ENCODE results near the gene NPEPL1. TPM values are rescaled to one million over a fixed set of nuclear protein-coding genes. Genes with fewer than 3 reads are reported as not detected.

Gene NPEPL1
- total RNA-seq, 2 donors from 2014 or later, result 12.2 to 14.1 TPM

GRCh38 chr20:58688840-58689239, 3.8 kb upstream of the NPEPL1 start:
- TF ChIP-seq, protein P1, sequence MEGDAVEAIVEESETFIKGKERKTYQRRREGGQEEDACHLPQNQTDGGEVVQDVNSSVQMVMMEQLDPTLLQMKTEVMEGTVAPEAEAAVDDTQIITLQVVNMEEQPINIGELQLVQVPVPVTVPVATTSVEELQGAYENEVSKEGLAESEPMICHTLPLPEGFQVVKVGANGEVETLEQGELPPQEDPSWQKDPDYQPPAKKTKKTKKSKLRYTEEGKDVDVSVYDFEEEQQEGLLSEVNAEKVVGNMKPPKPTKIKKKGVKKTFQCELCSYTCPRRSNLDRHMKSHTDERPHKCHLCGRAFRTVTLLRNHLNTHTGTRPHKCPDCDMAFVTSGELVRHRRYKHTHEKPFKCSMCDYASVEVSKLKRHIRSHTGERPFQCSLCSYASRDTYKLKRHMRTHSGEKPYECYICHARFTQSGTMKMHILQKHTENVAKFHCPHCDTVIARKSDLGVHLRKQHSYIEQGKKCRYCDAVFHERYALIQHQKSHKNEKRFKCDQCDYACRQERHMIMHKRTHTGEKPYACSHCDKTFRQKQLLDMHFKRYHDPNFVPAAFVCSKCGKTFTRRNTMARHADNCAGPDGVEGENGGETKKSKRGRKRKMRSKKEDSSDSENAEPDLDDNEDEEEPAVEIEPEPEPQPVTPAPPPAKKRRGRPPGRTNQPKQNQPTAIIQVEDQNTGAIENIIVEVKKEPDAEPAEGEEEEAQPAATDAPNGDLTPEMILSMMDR (IDR thresholded peaks at IDR 0.05), result no peak
- DNase-seq (ENCODE audit: low spot score), result peak; percentile 40
- no peaks in the 10 kb centered on the region for H3K9me3 ChIP-seq
- H3K27ac ChIP-seq, result no peak overlapping the region
- peaks cover 0 to 21% of the 10 kb centered on the region in 2 donors for H3K4me1 ChIP-seq
- no peak overlapping the region for H3K4me3 ChIP-seq
- no peaks in the 10 kb centered on the region for H3K36me3 ChIP-seq
- H3K27me3 ChIP-seq, result no peaks in the 10 kb centered on the region

DNA sequence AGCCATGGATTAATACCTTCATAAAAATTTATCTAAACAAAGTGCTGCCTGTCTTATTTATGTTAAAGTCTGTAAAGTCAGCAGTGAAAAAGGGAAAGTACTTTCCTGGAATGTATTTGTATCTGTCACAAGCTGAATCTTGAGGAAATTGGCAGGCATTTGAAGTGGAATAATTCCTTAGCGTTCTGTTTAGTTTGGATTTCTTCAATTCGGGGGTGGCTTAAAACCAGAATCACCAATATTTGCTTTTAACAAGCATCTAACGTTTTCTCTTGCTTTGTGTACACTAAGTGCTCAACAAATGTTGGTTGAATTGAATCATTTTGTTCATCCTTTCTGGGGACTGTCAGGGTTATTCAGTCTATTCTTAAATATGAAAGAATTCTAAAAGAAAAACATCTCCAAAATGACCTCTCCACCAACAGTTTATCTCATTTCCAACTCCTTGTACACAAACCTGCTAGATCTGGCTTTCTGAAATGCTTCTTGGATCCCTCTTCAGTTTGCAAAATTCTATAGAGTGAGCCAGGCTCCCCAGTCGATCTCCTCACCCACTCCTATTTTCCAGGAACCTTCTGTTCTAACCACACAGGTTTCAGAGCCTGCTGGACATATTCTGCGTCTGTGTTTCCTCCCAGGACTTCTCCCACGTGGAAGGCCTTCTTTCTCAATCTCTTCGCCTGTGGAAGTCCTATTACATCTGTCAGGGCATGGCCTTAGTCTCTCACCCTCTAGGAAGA, 2.0 kb upstream of the NPEPL1 start:
- Histone ChIP-seq H3K4me3 (no peak overlapping the region), H3K9me3 (no peaks in the 10 kb centered on the region), H3K4me1 (peaks cover 0 to 31% of the 10 kb centered on the region in 2 donors), H3K27ac (peak overlapping the region; percentile 83 to 91), H3K36me3 (peaks cover under 1% of the 10 kb centered on the region), H3K27me3 (no peaks in the 10 kb centered on the region)
- TF ChIP-seq, protein P1 (IDR thresholded peaks at IDR 0.05), result no peak
- peak; percentile 68 for DNase-seq (ENCODE audit: low spot score)

DNA sequence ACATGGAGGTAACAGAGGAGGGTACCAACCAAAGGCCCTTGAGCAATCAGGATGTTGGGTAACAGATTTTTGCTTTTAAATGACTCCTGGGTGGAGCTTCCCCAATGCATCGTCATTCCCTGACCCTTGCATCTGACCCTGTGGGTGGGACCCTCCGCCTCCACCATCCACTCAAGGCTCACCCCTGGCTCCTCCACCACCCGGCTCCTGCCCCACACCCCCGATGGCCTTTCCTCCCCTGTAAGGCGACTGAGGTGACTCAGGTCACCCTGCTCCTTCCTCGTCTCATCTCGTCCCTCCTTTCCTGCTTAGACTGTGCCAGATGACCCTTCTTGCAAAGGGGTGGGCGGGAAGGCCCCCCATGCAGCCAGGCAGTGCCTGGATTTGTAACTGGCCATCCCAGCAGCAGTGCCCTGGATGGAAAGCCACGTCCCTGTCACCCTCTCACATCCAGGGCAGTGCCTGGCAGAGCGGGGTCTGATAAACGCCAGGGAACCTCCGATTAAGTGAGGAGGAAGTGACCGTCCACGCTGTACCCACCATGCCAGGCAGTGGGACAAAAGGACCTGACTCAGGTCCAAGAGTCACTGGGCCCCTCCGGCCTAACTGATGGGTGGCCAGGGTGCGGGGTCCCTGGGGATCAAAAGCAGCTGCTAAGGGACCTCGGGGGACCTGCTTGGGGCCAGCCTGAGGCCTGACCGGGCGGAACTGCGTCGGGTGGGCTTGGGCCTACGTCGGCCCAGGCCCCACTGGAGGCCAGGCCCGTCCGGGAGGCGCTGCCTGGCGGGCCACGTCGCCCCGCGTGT, 624 bp upstream of the NPEPL1 start:
- peak overlapping the region; percentile 83 to 91 for H3K27ac ChIP-seq
- peak; percentile 87 for DNase-seq (ENCODE audit: low spot score)
- TF ChIP-seq, protein P1 (IDR thresholded peaks at IDR 0.05), result no peak
- H3K9me3 ChIP-seq, result no peaks in the 10 kb centered on the region
- no peaks in the 10 kb centered on the region for H3K27me3 ChIP-seq
- peaks cover 15% of the 10 kb centered on the region for H3K36me3 ChIP-seq
- H3K4me3 ChIP-seq, result peak overlapping the region in 1 of 2 donors; percentile 27
- H3K4me1 ChIP-seq, result peaks cover 0 to 31% of the 10 kb centered on the region in 2 donors

GRCh38 chr20:58693226-58694006, 816 bp downstream of the NPEPL1 start:
- Histone ChIP-seq H3K4me1 (peaks cover 0 to 31% of the 10 kb centered on the region in 2 donors), H3K36me3 (peaks cover 17% of the 10 kb centered on the region), H3K4me3 (peak overlapping the region; percentile 56 to 59), H3K27ac (peak overlapping the region; percentile 62 to 72), H3K27me3 (no peaks in the 10 kb centered on the region), H3K9me3 (no peaks in the 10 kb centered on the region)
- TF ChIP-seq, protein P1 (IDR thresholded peaks at IDR 0.05), result no peak
- DNase-seq (ENCODE audit: low spot score), result peak; percentile 58

DNA sequence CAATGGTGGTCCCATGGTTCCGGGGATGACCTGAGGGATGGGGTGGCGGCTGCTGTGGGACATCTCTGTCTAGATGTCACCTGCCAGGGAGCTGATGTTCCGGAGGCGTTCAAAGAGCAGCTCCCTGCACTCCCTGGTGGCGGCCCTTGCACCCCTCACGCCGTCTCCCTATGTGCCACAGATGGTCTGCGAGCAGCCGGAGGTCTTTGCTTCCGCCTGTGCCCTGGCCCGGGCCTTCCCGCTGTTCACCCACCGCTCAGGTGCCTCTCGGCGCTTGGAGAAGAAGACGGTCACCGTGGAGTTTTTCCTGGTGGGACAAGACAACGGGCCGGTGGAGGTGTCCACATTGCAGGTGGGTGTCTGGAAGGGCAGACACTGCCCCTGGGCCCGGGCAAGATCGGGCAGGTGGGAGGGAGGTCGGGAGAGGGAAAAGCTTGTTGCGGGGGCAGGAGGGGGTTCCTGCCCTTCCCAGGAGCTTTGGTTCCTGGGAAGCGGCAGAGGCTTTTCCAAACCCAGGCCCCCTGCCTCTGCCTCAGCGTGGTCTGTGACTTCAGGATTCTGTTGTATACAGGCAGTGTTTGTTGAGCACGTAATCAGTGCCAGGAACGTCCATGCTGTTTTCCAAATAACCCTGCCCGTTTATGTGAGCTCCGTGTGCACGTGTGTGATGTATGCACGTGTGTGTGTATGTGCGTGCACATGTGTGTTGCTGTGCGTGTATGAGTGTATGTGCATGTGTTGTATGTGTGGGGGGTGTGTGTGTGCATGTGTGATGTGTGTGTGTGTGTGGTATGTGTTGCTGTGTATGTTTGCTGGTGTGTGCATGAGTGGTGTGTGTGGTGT, 1.9 kb downstream of the NPEPL1 start:
- H3K27me3 ChIP-seq, result no peaks in the 10 kb centered on the region
- DNase-seq (ENCODE audit: low spot score), result no peak
- no peak overlapping the region for H3K27ac ChIP-seq
- peaks cover 27% of the 10 kb centered on the region for H3K36me3 ChIP-seq
- H3K4me3 ChIP-seq, result no peak overlapping the region
- H3K4me1 ChIP-seq, result peaks cover 0 to 31% of the 10 kb centered on the region in 2 donors
- TF ChIP-seq, protein P1 (IDR thresholded peaks at IDR 0.05), result no peak
- no peaks in the 10 kb centered on the region for H3K9me3 ChIP-seq

Data from right atrium auricular region (tissue), 2 donors.